SK-N-DZ (cell line): Measurements from ENCODE around the gene PLA2G4C.

ENCODE experiments used
- DNase-seq: peaks from one replicate; pipeline ENCODE4 v3.0.0-alpha.2; 2015; ENCODE audit warnings: low spot score

The PLA2G4C gene

DNA sequence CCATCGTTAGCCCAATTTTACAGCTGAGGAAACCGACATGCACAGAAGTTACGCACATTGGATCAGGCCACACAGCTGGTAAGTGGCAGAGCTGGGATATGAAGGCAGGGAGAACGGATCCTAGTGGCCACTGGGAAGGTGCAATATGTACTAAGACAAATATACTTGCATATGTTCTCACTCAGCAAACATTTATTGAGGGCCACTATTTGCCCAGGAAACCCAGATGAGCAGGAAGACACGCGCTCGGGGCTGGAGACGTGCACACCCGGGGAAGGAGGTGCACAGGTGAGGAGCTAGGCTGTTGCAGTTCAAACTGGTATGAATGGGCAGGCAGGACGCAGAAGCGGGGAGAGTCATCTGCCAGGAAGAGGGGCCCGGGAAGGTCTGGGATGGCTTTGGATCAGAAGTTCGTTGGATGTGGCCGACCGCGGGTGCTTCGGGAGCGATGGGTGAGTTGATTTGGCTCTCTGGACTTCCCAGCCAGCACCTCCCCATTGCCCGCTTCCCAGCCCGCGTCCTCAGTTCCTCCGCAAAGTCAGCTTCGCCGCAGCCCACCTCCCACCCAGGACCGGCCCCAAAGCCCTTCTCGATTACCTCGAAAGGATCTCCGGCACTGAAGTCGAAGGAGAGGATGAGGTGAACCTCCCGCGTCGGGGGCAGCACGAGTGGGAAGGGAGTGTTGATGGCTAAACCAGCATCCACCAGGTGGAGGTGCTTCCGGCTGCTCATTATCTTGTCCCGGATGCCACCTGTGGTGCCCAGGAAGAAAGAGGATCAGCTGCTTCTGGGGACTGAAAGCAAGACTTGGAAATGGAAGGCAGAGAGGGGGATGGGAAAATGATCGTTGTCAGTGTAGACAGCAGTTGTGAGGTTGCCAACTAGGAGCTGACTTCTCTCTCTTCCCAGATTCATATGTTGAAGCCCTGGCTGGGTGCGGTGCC is 48.9 kb downstream of the PLA2G4C start:
- DNase-seq, result no peak

DNA sequence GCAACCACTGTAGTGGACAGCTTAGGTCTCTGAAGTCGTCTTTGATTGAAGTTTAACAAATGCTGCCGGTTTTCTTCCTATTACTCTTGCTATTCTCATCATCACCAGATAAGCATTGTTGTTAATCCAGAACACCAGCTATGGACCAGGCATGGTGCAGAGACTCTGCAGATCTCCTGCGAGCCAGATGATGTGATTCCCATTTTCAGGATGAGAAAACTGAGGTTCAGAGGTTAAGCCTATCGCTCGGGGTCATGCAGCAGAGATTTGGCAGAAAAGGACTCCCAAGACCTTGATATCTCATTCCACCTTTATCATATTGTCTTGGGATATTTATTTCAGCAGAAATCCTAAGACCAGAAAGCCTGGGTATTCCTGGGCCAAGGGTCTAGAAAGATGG is 50.2 kb downstream of the PLA2G4C start:
- DNase-seq, result no peak

DNA sequence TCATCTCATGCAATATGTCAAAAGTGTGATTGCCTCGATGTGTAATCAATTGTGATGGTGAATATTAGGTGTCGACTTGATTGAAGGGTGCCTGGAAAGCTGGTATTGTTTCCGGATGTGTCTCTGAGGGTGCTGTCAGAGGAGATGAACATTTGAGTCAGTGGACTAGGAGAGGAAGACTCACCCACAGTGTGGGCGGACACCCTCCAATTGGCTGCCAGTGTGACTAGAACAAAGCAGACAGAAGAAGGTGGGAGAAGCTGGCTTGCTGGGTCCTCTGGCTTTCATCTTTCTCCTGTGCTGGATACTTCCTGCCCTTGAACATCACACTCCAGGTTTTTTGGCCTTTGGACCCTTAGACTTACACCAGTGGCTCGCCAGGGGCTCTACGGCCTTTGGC is 51.3 kb downstream of the PLA2G4C start:
- DNase-seq, result no peak

DNA sequence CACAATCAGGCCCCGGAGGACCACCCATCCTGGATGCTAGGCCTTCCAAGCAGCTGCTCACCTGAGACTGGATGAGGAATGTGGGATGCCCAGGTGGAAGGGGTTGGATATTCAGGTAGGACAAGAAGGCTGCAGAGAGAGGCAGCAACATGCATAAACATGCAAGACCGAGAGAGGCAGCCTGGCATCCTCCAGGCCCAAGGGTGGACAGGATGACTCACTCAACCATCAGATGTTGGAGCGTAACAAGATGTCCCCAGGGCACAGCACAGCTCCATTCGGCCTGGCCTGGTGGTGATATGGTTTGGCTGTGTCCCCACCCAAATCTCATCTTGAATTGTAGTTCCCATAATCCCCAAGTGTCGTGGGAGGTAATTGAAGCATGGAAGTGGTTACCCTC is 56.8 kb downstream of the PLA2G4C start:
- DNase-seq, result no peak

DNA sequence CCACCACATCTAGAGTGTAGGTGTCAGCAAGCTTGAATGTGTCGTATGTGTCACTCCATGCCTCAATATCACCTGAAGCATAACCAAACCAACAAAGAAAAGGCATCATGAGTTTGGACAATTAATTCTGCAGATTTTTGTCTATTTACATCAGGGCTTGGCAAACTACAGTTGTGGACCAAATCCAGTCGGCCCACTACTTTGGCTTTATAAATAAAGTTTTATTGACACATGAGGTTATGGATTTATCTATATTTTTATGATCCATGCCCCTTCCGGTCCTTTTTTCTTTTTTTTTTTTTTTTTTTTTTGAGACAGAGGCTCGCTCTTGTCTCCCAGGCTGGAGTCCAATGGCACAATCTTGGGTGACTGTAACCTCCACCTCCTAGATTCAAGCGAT is 57.5 kb downstream of the PLA2G4C start:
- no peak for DNase-seq

DNA sequence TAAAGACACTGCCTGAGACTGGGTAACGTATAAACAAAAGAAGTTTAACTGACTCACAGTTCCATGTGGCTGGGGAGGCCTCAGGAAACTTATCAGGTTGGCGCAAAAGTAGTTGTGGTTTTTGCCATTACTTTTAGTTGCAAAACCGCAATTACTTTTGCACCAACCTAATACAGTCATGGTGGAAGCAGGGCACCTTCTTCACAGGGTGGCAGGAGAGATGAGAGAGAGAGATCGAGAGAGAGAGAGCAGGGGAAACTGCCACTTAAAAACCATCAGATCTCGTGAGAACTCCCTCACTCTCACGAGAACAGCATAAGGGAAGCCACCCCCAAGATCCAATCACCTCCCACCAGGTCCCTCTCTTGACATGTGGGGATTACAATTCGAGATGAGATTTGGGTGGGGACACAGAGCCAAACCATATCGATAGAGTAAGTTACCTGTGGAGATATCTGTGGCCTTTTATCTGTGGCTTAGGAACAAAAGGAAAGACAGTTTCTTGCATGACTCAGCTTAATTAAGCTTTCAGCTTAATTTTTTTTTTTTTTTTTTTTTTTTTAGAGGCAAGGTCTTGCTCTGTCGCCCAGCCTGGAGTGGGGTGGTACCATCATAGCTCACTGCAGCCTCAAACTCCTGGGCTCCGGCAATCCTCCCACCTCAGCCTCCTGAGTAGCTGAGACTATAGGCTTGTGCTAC is 59.1 kb downstream of the PLA2G4C start:
- no peak for DNase-seq

DNA sequence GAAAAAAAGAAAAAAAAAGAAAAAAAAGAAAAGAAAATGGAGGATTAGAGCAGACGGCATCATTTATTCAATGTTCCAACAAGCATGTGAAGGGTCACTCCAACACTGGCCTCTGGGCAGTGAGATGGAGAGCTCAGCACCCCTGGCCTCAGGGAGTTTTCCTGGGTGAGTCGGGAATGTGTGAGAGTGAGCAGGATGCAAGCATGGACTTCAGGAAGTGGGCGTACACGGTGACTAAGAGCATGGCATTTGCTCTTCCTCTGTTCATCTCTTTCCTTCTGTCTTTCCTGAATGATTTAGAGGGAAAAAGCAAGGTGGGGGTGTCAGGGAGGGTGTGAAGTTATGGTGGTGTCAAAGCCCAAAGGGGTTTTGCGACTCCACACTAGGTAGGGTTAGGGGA is 66.1 kb downstream of the PLA2G4C start:
- no peak for DNase-seq

DNA sequence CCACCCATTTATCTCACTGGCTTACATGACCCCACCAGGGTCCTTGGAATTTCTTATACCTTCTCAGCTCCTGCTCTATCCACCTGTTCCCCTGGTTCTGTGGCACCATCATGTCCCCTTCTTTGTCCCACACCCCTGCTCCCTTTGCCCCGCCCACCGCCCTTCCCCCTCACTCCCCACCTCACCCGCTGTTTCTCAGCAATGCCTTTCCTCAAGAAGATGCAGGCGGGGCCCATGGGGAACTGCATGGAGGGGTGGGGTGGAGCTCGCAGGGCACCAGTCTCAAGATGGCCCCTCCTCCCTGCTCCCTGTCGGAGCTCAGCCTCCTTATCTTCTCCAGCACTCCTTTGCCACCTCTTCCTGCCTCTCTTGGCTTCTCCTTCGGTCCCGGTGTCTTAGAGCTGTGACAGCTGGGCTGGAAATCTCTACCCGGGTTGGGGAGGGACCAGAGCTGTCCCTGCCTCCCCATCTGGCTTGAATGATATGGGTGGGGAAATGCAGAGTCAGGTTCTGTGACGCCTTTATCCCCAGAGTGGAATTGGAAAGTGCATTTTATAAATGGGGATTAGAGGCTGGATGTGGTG is 66.8 kb downstream of the PLA2G4C start, which contains the start of gene CABP5:
TSS of gene CABP5 (minus strand) at position 405 of the 584 bp plus-strand sequence. CDS start at position 248, 157 bp downstream.
- DNase-seq, result no peak

DNA sequence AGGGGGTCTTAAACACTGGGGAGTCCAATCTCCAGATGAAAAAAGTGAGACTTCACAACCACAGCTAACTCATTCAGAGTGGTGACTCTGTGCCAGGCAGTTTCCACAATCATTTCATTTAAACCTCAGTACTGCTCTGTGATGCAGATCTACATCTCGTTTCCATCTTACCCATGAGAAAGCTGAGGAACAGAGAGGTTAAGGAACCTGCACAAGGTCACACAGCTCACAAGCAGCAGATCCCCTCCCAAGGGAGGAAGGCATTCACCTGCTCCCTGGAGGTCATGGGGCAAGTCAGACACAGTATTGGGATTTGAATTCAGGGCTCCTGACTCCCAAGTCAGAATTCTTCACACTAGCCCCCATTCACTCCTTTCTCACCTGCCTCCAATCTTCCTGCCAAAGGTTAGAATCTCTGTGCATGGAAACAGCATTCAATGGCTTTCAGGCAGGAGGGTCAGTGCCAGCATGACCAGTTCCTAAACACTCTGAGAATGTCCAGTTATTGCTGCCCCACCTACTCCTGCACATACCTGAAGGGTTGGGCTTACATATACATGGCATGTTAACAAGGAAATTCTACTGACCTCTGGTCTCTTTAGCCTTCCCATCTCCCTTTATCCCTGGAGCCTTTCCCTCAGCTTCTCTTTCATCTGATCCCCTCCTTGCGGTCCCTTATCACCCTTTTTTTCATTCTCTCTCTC is 68.6 kb downstream of the PLA2G4C start:
- DNase-seq, result no peak

DNA sequence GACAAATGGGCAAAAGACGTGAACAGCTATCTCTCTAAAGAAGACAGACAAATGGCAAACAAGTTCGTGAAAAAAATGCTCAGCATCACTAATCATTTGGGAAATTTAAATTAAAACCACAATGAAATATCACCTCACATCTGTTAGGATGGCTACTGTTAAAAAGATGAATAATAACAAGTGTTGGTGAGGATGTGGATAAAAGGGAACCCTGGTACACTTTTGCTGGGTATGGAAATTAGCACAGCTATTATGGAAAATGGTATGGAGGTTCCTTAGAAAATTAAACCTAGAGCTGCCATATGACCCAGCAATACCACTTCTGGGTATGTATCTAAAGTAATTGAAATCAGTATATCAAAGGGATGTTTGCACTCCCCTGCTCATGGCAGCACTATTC is 73.9 kb downstream of the PLA2G4C start:
- DNase-seq, result no peak

DNA sequence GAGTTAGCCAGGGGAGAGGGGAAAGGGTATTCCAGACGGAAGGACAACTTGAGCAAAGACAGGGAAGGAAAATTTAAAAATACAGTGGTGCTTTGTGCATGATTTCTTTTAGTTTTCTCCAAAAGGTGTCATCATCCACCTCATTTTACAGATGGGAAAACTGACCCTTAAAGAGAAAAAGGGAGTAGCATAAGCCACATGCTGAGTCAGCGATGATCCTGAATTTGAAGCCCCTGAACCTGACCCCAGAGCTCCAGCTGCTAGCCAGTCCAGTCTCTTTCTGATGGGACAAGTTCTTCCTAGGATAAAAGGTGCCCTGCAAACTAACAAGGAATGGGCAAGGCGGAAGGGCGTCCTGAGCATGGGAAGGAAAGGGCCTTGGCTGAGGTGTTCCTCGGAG is 77.0 kb downstream of the PLA2G4C start:
- DNase-seq, result no peak

DNA sequence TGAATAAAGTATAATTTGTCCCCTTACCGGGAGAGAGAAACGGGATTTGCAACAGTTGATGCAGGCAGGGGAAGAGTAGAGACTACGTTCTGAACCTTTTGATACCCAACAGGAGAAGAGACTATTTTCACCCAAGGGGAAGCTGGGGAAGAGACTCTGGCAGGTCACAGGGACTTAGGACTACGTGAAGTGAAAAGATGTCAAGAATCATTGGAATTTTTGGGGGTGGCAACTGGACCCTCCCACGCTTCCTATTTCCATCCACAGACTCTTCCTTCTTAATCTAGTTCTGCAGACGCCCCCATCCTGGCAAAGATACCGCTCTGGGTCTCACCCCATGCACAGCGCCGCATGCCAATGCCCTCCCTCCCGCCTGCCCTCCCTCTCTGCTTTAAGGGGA is 80.5 kb downstream of the PLA2G4C start:
- DNase-seq, result no peak

DNA sequence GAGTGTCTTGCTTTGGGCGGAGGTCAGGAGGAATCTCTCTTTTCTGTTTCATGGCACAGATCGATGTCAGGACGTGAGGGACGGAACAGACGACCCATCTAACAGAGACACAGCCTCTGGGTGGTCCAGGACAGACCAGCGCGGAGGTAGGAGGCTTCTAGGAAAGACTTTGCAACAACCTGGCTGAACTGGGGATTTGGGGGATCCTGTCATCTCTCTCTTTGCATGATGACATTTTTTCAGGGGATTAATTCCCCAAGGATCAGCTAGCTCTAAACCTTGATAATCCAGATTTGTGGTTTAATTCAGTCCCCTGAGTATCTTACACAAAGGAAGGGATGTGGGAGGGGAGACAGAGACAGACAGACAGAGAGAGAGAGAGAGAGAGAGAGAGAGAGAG is 81.2 kb downstream of the PLA2G4C start:
- DNase-seq, result no peak

DNA sequence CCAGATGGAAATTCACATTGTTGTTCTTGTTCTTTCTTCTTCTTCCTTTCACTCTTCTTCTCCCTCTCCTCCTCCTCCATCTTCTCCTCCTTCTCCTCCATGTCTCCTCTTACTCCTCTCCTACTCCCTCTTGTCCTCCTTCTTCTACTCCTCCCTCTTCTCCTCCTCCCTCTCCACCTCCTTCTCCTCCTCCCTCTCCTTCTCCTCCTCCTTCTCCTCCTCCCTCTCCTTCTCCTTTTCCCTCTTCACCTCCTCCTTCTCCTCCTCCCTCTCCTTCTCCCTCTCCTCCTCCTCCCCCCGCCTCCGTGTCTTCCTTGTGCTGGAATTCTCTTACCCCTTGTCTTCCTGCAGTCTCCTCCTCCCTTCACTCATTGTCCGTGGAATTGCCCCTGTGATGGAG is 85.1 kb downstream of the PLA2G4C start:
- no peak for DNase-seq

DNA sequence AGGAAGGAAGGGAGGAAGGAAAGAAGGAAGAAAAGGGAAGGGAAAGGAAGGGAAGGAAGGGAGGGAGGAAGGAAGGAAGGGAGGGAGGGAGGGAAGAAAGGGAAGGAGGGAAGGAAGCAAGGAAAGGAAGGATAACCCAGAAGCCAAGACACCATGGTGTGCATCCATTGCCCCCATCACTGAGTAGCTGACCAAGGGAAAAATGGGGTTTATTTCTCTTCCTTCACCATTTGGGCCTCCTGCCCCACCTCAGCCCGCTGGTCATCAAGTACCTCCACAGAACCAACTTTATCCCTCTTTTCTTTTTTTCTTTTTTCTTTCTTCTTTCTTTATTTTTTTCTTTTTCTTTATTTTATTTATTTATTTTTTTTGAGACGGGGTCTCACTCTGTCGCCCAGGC is 87.1 kb downstream of the PLA2G4C start:
- no peak for DNase-seq

DNA sequence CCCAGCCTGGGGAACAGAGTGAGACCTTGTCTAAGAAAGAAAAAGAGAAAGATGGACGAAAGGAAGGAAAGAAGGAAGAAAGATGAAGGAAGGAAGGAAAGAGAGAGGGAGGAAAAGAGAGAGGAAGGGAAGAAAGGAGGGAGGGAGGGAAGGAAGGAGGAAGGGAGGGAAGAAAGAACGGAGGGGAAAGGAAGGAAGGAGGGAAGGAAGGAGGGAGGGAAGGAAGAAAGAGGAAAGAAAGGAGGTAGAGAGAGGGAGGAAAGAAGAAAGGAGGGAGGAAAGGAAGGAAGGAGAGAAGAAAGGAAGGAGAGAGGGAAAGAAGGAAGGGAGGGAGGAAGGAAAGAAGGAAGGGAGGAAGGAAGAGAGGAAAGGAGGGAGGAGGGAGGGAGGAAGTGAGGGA is 87.6 kb downstream of the PLA2G4C start:
- DNase-seq, result no peak

DNA sequence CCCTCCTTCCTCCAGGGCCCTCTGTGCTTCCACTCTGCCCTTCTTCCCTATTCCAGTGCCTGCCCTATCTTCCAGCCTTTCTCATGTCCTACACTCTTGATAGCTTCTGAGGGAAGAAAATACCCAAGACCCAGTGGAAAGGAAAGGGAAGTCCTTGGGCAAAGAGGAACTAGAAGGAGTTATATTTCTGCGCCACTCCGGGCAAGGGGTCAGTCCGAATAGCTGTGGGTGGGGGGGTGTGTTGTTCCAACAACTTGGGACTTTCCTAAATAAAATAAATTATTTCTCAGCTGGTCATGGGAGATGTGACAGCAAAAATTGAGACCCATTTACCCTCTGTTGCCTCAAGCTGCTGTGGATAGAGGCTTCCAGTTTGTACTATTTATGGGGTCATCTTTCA is 89.9 kb downstream of the PLA2G4C start:
- DNase-seq, result no peak

DNA sequence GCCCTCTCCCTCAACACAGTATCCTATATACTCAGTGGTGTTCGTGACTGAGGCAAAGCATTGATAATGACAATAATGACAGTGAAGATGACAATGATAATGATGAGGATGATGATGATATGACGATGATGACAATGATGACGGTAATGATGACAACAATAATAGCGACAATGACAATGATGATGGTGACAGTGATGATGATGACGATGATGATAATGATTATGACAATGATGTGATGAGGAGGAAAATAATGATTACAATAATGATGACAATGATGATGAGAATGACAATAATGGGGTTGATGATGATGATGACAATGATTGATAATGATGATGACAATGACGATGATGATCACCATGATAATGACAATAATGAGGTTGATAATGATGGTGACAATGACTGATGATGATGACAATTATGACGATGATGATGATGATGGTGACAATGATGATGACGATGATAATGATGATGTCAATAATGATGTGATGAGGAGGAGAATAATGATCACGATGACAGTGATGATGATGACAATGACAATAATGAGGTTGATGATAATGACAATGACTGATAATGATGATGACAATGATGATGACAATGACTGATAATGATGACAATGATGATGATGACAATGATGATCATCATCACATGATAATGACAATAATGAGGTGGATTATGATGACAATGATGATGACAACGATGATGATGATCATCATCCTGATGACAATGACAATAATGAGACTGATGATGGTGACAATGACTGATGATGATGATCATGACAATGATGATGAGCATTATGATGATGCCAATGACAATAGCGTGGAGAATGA is 99.5 kb downstream of the PLA2G4C start:
- DNase-seq, result no peak

DNA sequence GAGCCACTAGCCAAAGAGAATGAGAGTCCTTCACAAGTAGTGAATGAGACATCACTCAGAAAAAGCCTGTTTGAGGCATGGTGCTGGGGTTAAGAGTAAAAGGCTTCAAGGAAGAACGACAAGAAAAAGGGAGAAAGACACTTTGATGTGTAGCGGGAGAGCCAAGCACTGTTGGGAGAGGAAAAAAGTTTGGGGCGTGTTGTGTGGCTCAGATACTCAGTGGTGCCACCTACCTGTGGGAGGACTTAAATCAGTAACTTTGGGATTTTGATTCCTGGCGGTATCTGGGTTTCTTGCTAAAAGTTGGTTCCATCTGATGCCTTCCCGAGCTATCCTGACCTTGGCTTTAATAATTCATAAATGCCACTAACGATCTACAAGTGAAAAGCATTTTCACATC is 103.9 kb downstream of the PLA2G4C start:
- DNase-seq, result no peak

DNA sequence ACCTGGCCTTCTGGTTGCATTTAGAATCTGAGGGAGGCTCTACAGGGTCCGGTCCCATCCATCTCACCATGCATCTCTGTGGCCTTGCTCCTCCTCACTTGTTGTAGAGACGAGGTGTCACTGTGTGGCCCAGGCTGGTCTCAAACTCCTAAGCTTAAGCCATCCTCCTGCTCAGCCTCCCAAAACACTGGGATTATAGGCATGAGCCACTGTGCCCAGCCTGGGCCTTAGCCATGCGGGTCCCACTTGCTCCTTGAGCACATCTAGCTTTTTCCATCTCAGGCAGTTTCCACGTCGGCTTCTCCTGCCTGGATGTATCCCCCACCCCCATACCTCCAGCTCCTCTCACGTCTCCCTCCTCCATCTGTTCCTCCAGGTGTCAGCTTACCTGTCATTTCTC is 106.4 kb downstream of the PLA2G4C start:
- no peak for DNase-seq

DNA sequence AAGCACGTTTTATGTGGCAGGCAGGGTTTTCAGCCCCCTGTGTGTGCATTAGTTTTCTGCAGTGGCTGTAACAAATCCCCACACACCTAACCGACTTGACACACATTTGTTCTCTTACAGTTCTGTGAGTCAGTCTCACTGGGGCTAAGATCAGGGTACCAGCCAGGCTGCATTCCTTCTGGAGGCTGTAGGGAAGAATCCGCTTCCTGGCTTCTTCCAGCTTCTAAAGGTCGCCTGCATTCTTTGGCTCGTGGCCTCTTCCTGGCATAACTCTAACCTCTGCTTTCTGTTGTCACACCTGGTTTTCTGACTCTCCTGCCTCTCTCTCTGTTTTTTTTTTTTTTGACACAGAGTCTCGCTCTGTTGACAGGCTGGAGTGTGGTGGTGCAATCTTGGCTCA is 109.8 kb downstream of the PLA2G4C start:
- DNase-seq, result no peak
